Mesenchymal stem cell (in vitro differentiated cells and primary cell): ENCODE data around the gene ARMS2.

Source experiments
- DNase-seq: peaks from one replicate; pipeline ENCODE4 v3.0.0-alpha.2; 2013
- H2AFZ ChIP-seq: one replicate; pipeline ENCODE4 v1.6.1; 2013; ENCODE audit warnings: low read depth, mild to moderate bottlenecking, control low read depth, inconsistent platforms, low read length, moderate library complexity
- H2AK5ac ChIP-seq: 2 replicates; pipeline ENCODE4 v1.6.1; 2013; ENCODE audit warnings: low read length, moderate library complexity, mild to moderate bottlenecking, inconsistent platforms; ENCODE audit not compliant: severe bottlenecking
- H2BK120ac ChIP-seq: one replicate; pipeline ENCODE4 v1.6.1; 2013; ENCODE audit warnings: low read depth, mild to moderate bottlenecking, inconsistent platforms, low read length, moderate library complexity
- H2BK12ac ChIP-seq, 2 experiments: one replicate each; pipeline ENCODE4 v1.6.1; 2013; ENCODE audit warnings: inconsistent platforms in 2 of 2, low read length in 2 of 2, mild to moderate bottlenecking in 2 of 2, moderate library complexity in 2 of 2, control low read depth in 1 of 2
- H2BK15ac ChIP-seq: one replicate; pipeline ENCODE4 v1.6.1; 2013; ENCODE audit warnings: mild to moderate bottlenecking, low read depth, inconsistent platforms; ENCODE audit not compliant: poor library complexity, severe bottlenecking
- H2BK5ac ChIP-seq: 2 replicates; pipeline ENCODE4 v1.6.1; 2013; ENCODE audit warnings: low read depth, mild to moderate bottlenecking, low read length, control low read depth, inconsistent platforms; ENCODE audit not compliant: poor library complexity, severe bottlenecking
- H3K14ac ChIP-seq, 2 experiments: one replicate each; pipeline ENCODE4 v1.6.1; 2013; ENCODE audit warnings: inconsistent platforms in 2 of 2, low read length in 2 of 2, control low read depth in 1 of 2, mild to moderate bottlenecking in 1 of 2, moderate library complexity in 1 of 2
- H3K18ac ChIP-seq, 2 experiments: one replicate each; pipeline ENCODE4 v1.6.1; 2013; ENCODE audit warnings: inconsistent platforms in 2 of 2, low read length in 2 of 2, control low read depth in 1 of 2, low read depth in 1 of 2, mild to moderate bottlenecking in 1 of 2
- H3K23ac ChIP-seq, 2 experiments: one replicate each; pipeline ENCODE4 v1.6.1; 2013; ENCODE audit warnings: inconsistent platforms in 2 of 2, low read length in 2 of 2, mild to moderate bottlenecking in 2 of 2, moderate library complexity in 2 of 2, control low read depth in 1 of 2
- H3K27ac ChIP-seq: 2 replicates; pipeline ENCODE4 v1.5.1; 2013; ENCODE audit warnings: mild to moderate bottlenecking, moderate library complexity, low read length, control low read depth, inconsistent platforms; ENCODE audit not compliant: poor library complexity, severe bottlenecking
- H3K27me3 ChIP-seq, 2 experiments: 2 replicates each; pipeline versions ENCODE4 v1.6.1 to v1.7.0; 2013; ENCODE audit warnings: low read length in 2 of 2, mild to moderate bottlenecking in 2 of 2, moderate library complexity in 2 of 2, control low read depth in 1 of 2, inconsistent platforms in 1 of 2; ENCODE audit not compliant: control insufficient read depth in 1 of 2, insufficient read depth in 1 of 2
- H3K36me3 ChIP-seq, 2 experiments: 2 replicates each; pipeline versions ENCODE4 v1.6.1 to v1.7.0; 2013; ENCODE audit warnings: low read length in 2 of 2, control low read depth in 1 of 2, inconsistent platforms in 1 of 2, low read depth in 1 of 2, mild to moderate bottlenecking in 1 of 2; ENCODE audit not compliant: insufficient read depth in 2 of 2, control insufficient read depth in 1 of 2
- H3K4ac ChIP-seq, 2 experiments: one replicate each; pipeline ENCODE4 v1.6.1; 2013; ENCODE audit warnings: inconsistent platforms in 2 of 2, low read length in 2 of 2, mild to moderate bottlenecking in 2 of 2, moderate library complexity in 2 of 2, control low read depth in 1 of 2, low read depth in 1 of 2
- H3K4me1 ChIP-seq: 2 replicates; pipeline ENCODE4 v1.6.1; 2013; ENCODE audit warnings: low read depth, low read length, control low read depth; ENCODE audit not compliant: control insufficient read depth, insufficient read depth
- H3K4me2 ChIP-seq: 2 replicates; pipeline ENCODE4 v1.6.1; 2013; ENCODE audit warnings: low read length, mild to moderate bottlenecking, inconsistent platforms; ENCODE audit not compliant: poor library complexity, severe bottlenecking
- H3K4me3 ChIP-seq, 2 experiments: 2 replicates each; pipeline versions ENCODE4 v1.5.1 to v1.7.0; 2013; ENCODE audit warnings: low read length in 2 of 2, mild to moderate bottlenecking in 2 of 2, control low read depth in 1 of 2, low read depth in 1 of 2; ENCODE audit not compliant: insufficient read depth in 1 of 2
- H3K79me1 ChIP-seq: replicated peaks from 2 replicates; pipeline ENCODE4 v1.6.1; 2013; ENCODE audit warnings: mild to moderate bottlenecking, control low read depth, low read length, inconsistent platforms; ENCODE audit not compliant: poor library complexity, severe bottlenecking
- H3K9ac ChIP-seq: 2 replicates; pipeline ENCODE4 v1.7.0; 2013; ENCODE audit warnings: mild to moderate bottlenecking, low read length, moderate library complexity
- H3K9me3 ChIP-seq: 2 replicates; pipeline ENCODE4 v1.7.0; 2013; ENCODE audit warnings: mild to moderate bottlenecking, low read length; ENCODE audit not compliant: control insufficient read depth
- H4K8ac ChIP-seq: one replicate; pipeline ENCODE4 v1.6.1; 2013; ENCODE audit warnings: inconsistent platforms, mild to moderate bottlenecking, low read length, moderate library complexity
- H4K91ac ChIP-seq: one replicate; pipeline ENCODE4 v1.6.1; 2013; ENCODE audit warnings: mild to moderate bottlenecking, low read length, inconsistent platforms
- WGBS: methylation state at CpG from one replicate; pipeline ENCODE4 v1.1.7; 2013; ENCODE audit warnings: mixed read lengths; 5-methylcytosine and 5-hydroxymethylcytosine counted together

The ARMS2 gene

GRCh38 chr10:122461729-122462532, 7.5 kb downstream of the ARMS2 start:
- Histone ChIP-seq H4K8ac (peak overlapping the region; percentile 75), H3K27ac (no peak overlapping the region), H3K23ac (peak overlapping the region; percentile 97 to 99), H2AFZ (peak overlapping the region; percentile 57), H3K27me3 (peaks cover 0 to 22% of the 10 kb centered on the region in 2 experiments), H2AK5ac (no peak overlapping the region), H3K9ac (peak overlapping the region; percentile 93), H2BK5ac (no peak overlapping the region), H2BK15ac (no peak overlapping the region), H3K18ac (peak overlapping the region; percentile 90 to 98), H3K4me2 (peak overlapping the region; percentile 100), H3K36me3 (peaks cover 3 to 21% of the 10 kb centered on the region in 2 experiments), H3K4me1 (peaks cover 22% of the 10 kb centered on the region), H3K4ac (peak overlapping the region; percentile 83 to 89), H3K9me3 (no peaks in the 10 kb centered on the region), H3K4me3 (peak overlapping the region; percentile 78 to 95), H2BK12ac (peak overlapping the region; percentile 47 to 89), H3K79me1 (peaks cover 16% of the 10 kb centered on the region), H2BK120ac (peak overlapping the region; percentile 78), H3K14ac (peak overlapping the region in 1 of 2 experiments; percentile 98), H4K91ac (peak overlapping the region; percentile 95)
- DNase-seq, result peak; percentile 46
- 1% methylated on average over 40 of the region's 95 CpGs for WGBS

- WGBS, result 18% methylated on average over 47 of the region's 47 CpGs
- no peak overlapping the region for H2BK5ac ChIP-seq
- H3K14ac ChIP-seq, result peak overlapping the region in 1 of 2 experiments; percentile 76
- H2AFZ ChIP-seq, result peak overlapping the region; percentile 72
- peaks cover 19% of the 10 kb centered on the region for H3K79me1 ChIP-seq
- H4K91ac ChIP-seq, result peak overlapping the region; percentile 68
- peak overlapping the region; percentile 67 for H2BK15ac ChIP-seq
- H2AK5ac ChIP-seq, result no peak overlapping the region
- peak overlapping the region; percentile 93 for H3K9ac ChIP-seq
- H3K4me1 ChIP-seq, result peaks cover 22% of the 10 kb centered on the region
- H3K4me2 ChIP-seq, result peak overlapping the region; percentile 100
- peak overlapping the region; percentile 73 to 89 for H3K4ac ChIP-seq
- H3K4me3 ChIP-seq, result peak overlapping the region; percentile 78 to 95
- peak overlapping the region; percentile 96 for H4K8ac ChIP-seq
- H3K9me3 ChIP-seq, result no peaks in the 10 kb centered on the region
- H2BK120ac ChIP-seq, result peak overlapping the region; percentile 57
- H3K27ac ChIP-seq, result no peak overlapping the region
- DNase-seq, result peak; percentile 62
- H2BK12ac ChIP-seq, result peak overlapping the region; percentile 54 to 89
- peaks cover 0 to 13% of the 10 kb centered on the region in 2 experiments for H3K27me3 ChIP-seq
- peak overlapping the region; percentile 90 to 98 for H3K18ac ChIP-seq
- peaks cover 3 to 23% of the 10 kb centered on the region in 2 experiments for H3K36me3 ChIP-seq
- no peak overlapping the region for H3K23ac ChIP-seq
Measured at GRCh38 chr10:122462533-122463465, 8.3 kb downstream of the ARMS2 start.

- Histone ChIP-seq H3K4me2 (no peak overlapping the region), H2BK5ac (no peak overlapping the region), H3K9me3 (no peaks in the 10 kb centered on the region), H3K36me3 (peaks cover 3 to 31% of the 10 kb centered on the region in 2 experiments), H3K18ac (peak overlapping the region in 1 of 2 experiments; percentile 38), H3K79me1 (peaks cover 19% of the 10 kb centered on the region), H3K4ac (peak overlapping the region in 1 of 2 experiments; percentile 20), H3K23ac (peak overlapping the region in 1 of 2 experiments; percentile 77), H2BK12ac (peak overlapping the region; percentile 33 to 72), H3K27me3 (peaks cover 0 to 6% of the 10 kb centered on the region in 2 experiments), H2BK120ac (no peak overlapping the region), H3K4me1 (peaks cover 22% of the 10 kb centered on the region), H2AFZ (no peak overlapping the region), H2BK15ac (peak overlapping the region; percentile 44), H3K4me3 (peak overlapping the region in 1 of 2 experiments; percentile 95), H3K27ac (no peak overlapping the region), H4K8ac (no peak overlapping the region), H2AK5ac (no peak overlapping the region), H3K14ac (peak overlapping the region in 1 of 2 experiments; percentile 58), H4K91ac (no peak overlapping the region), H3K9ac (peak overlapping the region; percentile 93)
- no peak for DNase-seq
- WGBS, result 78% methylated on average over 15 of the region's 17 CpGs
Measured at GRCh38 chr10:122463466-122464249, 9.2 kb downstream of the ARMS2 start.
